HepG2 (cell line): ENCODE data around the gene POP7. TPM values are rescaled to one million over a fixed set of nuclear protein-coding genes. Genes with fewer than 3 reads are reported as not detected.

Experiments used
- AGO2 ChIP-seq: fragments of 200-400 bp; formaldehyde crosslinking; optimal IDR thresholded peaks from 2 replicates; pipeline ENCODE3; 2017; ENCODE audit warnings: mild to moderate bottlenecking, low read depth, low read length, moderate library complexity
- CCDC6 ChIP-seq: sonication (generic); formaldehyde crosslinking; IDR thresholded peaks from 2 replicates; pipeline ENCODE4 v1.8.1; 2022; ENCODE audit warnings: mild to moderate bottlenecking, missing genetic modification reagents, moderate library complexity
- HNF1B ChIP-seq: sonication (generic); formaldehyde crosslinking; IDR thresholded peaks from 2 replicates; pipeline ENCODE4 v1.5.1; 2020; ENCODE audit warnings: mild to moderate bottlenecking, moderate library complexity, missing genetic modification reagents
- HOXA7 ChIP-seq: sonication (generic); formaldehyde crosslinking; IDR thresholded peaks from 2 replicates; pipeline ENCODE4 v1.8.1; 2022; ENCODE audit warnings: mild to moderate bottlenecking, missing genetic modification reagents, moderate library complexity
- KLF15 ChIP-seq: sonication (generic); formaldehyde crosslinking; IDR thresholded peaks from 2 replicates; pipeline ENCODE4 v1.8.1; 2023; ENCODE audit warnings: borderline replicate concordance, mild to moderate bottlenecking, inconsistent platforms, missing genetic modification reagents, mixed read lengths
- MNT ChIP-seq: fragments of 450-650 bp; IDR thresholded peaks from 2 replicates; pipeline ENCODE4 v1.6.1; 2016
- MTA1 ChIP-seq: sonication (generic); formaldehyde crosslinking; IDR thresholded peaks from 2 replicates; pipeline ENCODE4 v1.4.0; 2020; ENCODE audit warnings: missing genetic modification reagents, mild to moderate bottlenecking, borderline replicate concordance
- MXD3 ChIP-seq: IDR thresholded peaks from 2 replicates; pipeline ENCODE4 v1.6.1; 2016; ENCODE audit warnings: mild to moderate bottlenecking, missing biosample characterization, missing genetic modification reagents
- NAIF1 ChIP-seq: sonication (generic); formaldehyde crosslinking; IDR thresholded peaks from 2 replicates; pipeline ENCODE4 v1.5.0; 2020; ENCODE audit warnings: mild to moderate bottlenecking, missing genetic modification reagents, borderline replicate concordance
- PLRG1 ChIP-seq: fragments of 450-650 bp; conservative IDR thresholded peaks from 2 replicates; pipeline ENCODE4 v1.6.1; 2016
- TOE1 ChIP-seq: sonication (generic); formaldehyde crosslinking; IDR thresholded peaks from 2 replicates; pipeline ENCODE4 v1.4.0; 2020; ENCODE audit warnings: mild to moderate bottlenecking, missing genetic modification reagents
- WIZ ChIP-seq: sonication (generic); formaldehyde crosslinking; IDR thresholded peaks from 2 replicates; pipeline ENCODE4 v1.5.1; 2020; ENCODE audit warnings: mild to moderate bottlenecking, missing genetic modification reagents
- ZBTB25 ChIP-seq: IDR thresholded peaks from 2 replicates; pipeline ENCODE4 v1.6.1; 2018; ENCODE audit warnings: missing genetic modification reagents
- ZBTB49 ChIP-seq: sonication (generic); formaldehyde crosslinking; IDR thresholded peaks from 2 replicates; pipeline ENCODE4 v1.4.0; 2020; ENCODE audit warnings: missing genetic modification reagents, borderline replicate concordance
- ZNF274 ChIP-seq: sonication (generic); formaldehyde crosslinking; IDR thresholded peaks from 2 replicates; pipeline ENCODE4 v1.5.1; 2020; ENCODE audit warnings: mild to moderate bottlenecking, missing genetic modification reagents
- ZNF280D ChIP-seq: sonication (generic); formaldehyde crosslinking; IDR thresholded peaks from 2 replicates; pipeline ENCODE4 v1.5.1; 2020; ENCODE audit warnings: mild to moderate bottlenecking, missing genetic modification reagents
- ZNF660 ChIP-seq: sonication (generic); formaldehyde crosslinking; IDR thresholded peaks from 2 replicates; pipeline ENCODE4 v1.5.1; 2020; ENCODE audit warnings: mild to moderate bottlenecking, low read depth, missing genetic modification reagents, borderline replicate concordance
- ZNF775 ChIP-seq: sonication (generic); formaldehyde crosslinking; IDR thresholded peaks from 2 replicates; pipeline ENCODE4 v1.4.0; 2020; ENCODE audit warnings: missing genetic modification reagents, mild to moderate bottlenecking, moderate library complexity, borderline replicate concordance
- ZNF782 ChIP-seq: sonication (generic); formaldehyde crosslinking; IDR thresholded peaks from 2 replicates; pipeline ENCODE4 v1.4.0; 2020; ENCODE audit warnings: missing genetic modification reagents, mild to moderate bottlenecking, borderline replicate concordance
- polyA plus RNA-seq, 8 experiments: library from polyadenylated mRNA; depleted of rRNA in 3 of 8; stranded (reverse) in 7 of 8; unstranded in 1 of 8; fragments of >200 nt; fragmentation: Illumina TruSeq in 4 of 8; extraction: Trizol in 4 of 8; gene quantifications; 2 replicates each; pipeline versions ENCODE4 v1.2.1 to v1.2.3, GENCODE V29; 2011 to 2016; ENCODE audit warnings: low read depth in 4 of 8, missing spikeins in 1 of 8, mixed read lengths in 1 of 8; ENCODE audit not compliant: insufficient read depth in 1 of 8
- total RNA-seq, 5 experiments: library from RNA; depleted of rRNA; stranded (reverse); fragments of >200 nt; fragmentation: Illumina TruSeq; extraction: Trizol; gene quantifications; 2 replicates each; pipeline ENCODE4 v1.2.3, GENCODE V29; 2016; ENCODE audit warnings: low read depth in 1 of 5

Gene POP7
- total and polyA plus RNA-seq, 2 of the 13 experiments (the other 11 are each of a cell fraction or from before 2014, with no cell fraction given) = 63.9 to 91.1 TPM

- no peak for TF ChIP-seq ZNF775 (CRISPR knock-in tag)
- TF ChIP-seq TOE1 = no peak
- TF ChIP-seq ZBTB49 = no peak
- no peak for TF ChIP-seq CCDC6 (CRISPR knock-in tag)
- TF ChIP-seq AGO2 = no peak
- TF ChIP-seq ZNF280D (CRISPR knock-in tag) = no peak
- peak; percentile 81 for TF ChIP-seq HNF1B (CRISPR knock-in tag)
- TF ChIP-seq ZNF660 (CRISPR knock-in tag) = no peak
- no peak for TF ChIP-seq PLRG1
- TF ChIP-seq ZNF782 (CRISPR knock-in tag) = no peak; the same call in 1 of the 2 replicates
- TF ChIP-seq ZBTB25 (CRISPR knock-in tag) = peak; percentile 73
- no peak for TF ChIP-seq KLF15
- TF ChIP-seq NAIF1 (CRISPR knock-in tag) = no peak
- no peak for TF ChIP-seq HOXA7 (CRISPR knock-in tag)
- peak; percentile 58; the same call in 1 of the 2 replicates for TF ChIP-seq MXD3
- no peak; the same call in 1 of the 2 replicates for TF ChIP-seq ZNF274
- peak; percentile 22; the same call in 1 of the 2 replicates for TF ChIP-seq WIZ (CRISPR knock-in tag)
- no peak for TF ChIP-seq MTA1 (CRISPR knock-in tag)
- peak; percentile 55 for TF ChIP-seq MNT
These were observed 32.5 kb upstream of the POP7 start, which contains the start of gene GNB2 (continued) for GRCh38 chr7:100673302-100673941.
